HG02840 (cell line): Measurements from ENCODE around the gene LGALS8.

ENCODE experiments used
- ATAC-seq: cut with Tn5 transposase; IDR thresholded peaks from one replicate; pipeline ENCODE4 v1.9.1; 2021; ENCODE audit warnings: mild to moderate bottlenecking, moderate library complexity, moderate number of reproducible peaks; ENCODE audit not compliant: unreplicated experiment, low FRiP score

The LGALS8 gene

GRCh38 chr1:236508593-236509027 is 15.2 kb upstream of the LGALS8 start:
- ATAC-seq: no peak

GRCh38 chr1:236509203-236509602 is 14.6 kb upstream of the LGALS8 start:
- no peak for ATAC-seq

GRCh38 chr1:236509647-236510401 is 14.0 kb upstream of the LGALS8 start:
- ATAC-seq: no peak

DNA sequence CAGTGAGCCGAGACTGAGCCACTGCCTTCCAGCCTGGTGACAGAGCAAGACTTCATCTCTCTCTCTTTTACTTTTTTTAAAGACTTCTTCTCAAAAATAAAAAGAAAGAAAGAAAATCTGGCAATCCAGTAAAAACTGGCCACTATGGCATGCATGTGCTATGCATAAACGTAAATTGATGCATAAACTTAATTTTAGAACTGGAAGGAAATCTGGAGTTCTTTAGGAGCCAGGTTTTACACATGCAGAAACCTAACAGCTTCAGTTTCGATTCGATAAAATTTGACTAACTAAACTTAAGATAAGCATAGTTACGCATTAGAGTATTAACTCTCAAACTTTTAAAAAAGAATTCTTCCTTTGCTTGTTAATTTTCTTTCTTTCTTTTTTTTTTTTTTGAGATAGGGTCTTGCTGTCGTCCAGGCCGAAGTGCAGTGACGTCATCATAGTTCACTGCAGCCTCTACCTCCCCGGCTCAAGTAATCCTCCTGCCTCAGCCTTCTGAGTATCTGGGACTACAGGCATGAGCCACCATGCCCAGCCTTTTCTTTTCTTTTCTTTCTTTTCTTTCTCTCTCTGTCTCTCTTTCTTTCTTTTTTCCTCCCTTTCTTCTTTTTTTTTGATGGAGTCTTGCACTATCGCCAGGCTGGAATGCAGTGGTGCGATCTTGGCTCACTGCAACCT is 11.9 kb upstream of the LGALS8 start:
- ATAC-seq: no peak

GRCh38 chr1:236514703-236515442 is 8.9 kb upstream of the LGALS8 start:
- ATAC-seq: no peak

GRCh38 chr1:236515443-236515958 is 8.3 kb upstream of the LGALS8 start:
- ATAC-seq: no peak

DNA sequence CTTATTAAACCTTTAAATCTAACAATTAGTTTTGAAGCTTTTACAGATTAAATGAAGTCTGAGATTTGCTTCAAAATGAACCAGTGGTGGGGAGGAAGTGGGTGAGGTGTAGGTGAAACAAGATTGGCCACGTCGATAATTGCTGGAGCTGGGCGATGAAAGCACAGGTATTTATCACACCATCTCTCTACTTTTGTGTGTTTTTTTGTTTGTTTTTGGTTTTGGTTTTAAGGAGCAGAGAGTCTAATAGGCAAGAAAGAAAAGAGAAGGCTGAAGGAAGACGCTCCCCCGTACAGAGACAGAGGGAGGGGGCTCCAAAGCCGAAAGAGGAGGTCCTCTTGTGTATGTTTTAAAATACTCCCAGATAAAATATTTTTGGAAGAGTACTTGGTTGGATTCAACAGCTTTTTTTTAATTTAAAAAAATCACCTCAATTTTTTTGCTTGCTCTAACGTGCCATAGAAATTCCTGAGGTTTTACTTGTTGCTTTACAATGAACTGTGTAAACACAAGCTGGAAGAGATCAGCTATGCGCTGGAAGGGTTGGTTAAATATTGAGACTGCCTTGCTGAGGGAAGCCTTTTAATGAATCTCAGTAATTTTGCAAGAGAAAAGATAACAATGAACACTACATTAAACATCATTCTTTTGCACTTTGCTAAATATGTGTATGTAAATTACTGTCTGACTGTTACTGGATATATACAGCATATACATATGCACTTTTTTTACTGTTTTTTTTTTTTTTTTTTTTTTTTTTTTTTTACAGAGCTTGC is 6.7 kb upstream of the LGALS8 start:
- ATAC-seq: no peak

- ATAC-seq: no peak
Observed at GRCh38 chr1:236518322-236518721, 5.5 kb upstream of the LGALS8 start.

- ATAC-seq: no peak
Observed at GRCh38 chr1:236520445-236521005, 3.3 kb upstream of the LGALS8 start.

DNA sequence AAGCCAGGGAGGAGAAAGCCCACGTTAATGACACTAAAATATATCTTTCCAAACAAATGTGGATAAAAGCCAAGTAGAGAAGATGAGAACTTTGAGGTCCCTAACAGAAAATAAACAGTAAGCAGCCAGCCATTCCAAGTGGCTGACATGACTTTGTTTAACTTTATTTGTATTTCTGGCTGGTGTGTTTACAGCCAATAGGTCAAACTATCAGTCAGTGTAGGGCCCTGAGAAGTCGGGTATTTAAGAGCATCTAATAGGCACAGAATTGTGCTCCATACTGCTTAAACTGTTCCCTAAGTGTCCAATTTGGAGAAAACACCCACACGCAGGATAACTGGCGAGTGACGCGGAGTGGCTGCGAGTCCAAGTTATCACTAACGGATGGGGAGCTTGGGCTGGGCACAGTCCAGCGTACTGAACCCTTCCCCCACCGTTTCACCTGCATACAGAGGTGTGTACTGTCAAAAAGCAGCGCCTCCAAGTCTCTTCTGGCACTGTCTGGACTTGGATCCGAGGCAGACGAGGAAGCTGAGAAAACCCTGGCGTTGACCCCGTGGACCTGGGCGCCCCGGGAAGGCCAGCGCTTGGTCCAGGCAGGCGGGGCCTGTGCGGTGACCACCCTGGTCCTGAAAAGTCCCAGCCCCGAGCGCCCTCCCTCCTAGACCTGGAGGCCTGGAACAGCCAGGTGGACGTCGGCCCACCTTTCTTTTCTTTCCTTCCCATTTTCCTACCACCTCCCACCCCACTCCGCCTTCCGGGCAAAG is 662 bp upstream of the LGALS8 start:
- ATAC-seq: no peak

DNA sequence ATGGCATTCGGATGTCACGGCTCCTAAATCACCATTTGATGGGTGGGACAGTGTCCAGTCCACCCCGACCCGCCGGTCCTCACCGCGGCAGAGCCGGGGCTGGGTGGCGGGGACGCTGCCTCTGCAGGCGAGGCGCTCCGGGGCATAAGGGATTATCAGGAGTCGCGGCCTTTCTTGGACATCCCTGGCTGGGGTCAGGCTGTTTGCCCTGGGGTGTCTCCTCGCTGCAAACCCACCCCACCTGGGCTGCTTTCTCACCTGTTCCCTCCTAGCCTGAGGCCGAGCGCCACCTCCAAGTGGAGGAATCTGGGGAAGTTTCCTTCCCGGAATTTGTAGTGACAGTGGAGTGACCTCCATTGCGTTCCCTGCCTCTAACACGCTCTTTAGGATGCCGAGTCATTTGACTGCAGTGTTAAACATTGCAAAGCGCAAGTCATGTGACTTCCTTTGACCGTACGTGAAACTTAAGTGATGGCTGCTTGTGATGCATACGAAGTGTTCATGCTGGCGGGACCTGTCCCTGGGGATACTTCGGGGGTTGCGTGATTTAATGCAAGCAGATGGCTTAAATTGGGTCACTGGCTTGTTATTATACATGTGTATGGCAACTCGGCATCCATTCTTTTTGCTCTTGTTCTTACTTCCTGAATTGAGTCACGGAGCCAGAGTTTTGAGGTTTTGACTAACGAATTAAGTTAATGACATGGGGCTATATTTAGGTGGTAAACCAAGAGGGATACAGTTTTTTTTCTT is 536 bp downstream of the LGALS8 start:
- ATAC-seq: peak; percentile 85

DNA sequence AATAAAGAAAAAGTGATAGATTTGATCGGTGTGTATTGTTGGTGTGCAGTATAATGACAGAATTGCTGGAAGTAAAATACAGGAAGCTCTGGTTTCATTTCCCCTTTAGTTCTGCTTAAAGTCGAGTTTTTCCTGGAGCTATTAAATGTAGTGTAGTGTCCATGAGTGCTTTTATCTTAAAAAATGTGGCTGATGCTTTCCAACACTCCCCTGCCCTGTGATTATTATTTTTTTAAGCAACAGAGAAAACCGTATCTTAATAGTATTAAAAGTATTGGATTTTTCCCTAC is 1.1 kb downstream of the LGALS8 start:
- ATAC-seq: no peak

DNA sequence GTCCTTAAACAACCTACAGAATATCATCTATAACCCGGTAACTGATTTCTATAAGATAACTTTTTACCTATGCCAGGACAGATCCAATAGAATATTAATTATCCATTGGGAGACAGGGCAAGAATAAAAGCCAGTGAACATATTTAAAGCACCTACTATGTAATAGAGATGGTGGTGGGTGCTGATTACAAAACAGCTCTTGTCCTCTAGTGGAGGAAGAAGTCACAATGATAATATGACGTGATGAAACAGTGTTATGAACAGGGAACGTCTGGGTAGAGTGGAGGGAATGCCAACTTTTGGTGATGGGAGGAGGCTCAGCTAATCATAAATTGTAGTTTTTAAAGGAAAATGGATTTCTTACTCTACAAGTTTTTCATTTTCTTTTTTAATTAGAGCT is 2.3 kb downstream of the LGALS8 start:
- ATAC-seq: no peak

DNA sequence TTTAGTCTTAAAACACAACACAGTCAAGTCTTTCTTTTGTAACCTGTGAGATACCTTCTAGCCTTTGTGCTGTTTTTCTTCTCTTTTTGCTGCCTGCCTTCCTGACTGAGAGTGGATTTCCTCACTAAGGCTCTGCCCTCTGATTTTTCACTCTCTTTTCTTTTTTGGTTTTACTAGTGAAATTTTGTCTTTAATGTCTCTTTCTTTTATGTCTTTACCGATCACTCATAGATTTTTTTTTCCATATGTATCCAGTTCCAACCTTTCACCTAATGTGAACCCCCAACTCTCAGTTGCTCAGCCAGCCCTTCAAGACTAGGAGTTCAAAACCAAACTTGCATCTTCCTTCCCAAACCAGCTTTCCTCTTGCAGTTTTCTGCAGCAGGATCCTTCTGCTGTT is 6.5 kb downstream of the LGALS8 start:
- ATAC-seq: no peak

DNA sequence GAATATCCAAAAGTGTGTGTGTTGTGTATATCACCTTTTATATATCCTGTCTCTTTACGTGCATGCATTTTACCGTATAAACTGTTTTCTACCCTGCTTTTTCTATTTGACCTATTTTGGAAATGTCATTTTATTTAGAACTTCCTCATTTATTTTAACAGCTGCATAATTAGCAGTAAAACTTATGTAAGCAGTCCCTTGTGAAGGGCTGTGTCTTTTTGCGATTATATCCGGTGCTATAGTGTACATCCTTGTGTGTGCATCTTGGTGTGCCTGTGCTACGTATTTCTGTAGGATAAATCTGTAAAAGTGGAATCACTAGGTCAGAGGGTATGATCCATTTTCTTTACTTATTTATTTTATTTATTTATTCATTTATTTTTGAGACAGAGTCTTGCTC is 7.2 kb downstream of the LGALS8 start:
- ATAC-seq: no peak

DNA sequence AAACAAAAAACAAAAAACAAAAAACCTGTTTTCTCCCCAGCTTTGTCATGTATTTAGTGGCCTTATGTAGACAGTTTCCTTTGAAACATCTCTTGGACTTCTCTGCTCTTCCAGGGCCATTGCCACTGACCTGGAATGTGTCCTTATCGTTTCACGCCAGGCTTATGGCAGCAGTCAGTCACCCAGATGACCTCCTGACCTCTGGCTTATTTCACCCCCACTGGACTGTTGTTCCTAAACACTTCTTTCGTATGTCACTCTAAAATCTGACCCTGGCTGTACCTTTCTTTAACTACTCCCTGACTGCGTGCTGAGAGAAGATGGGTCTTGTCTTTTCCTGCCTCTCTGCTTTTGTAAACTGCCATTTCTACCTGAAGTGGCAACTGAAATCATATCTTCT is 9.1 kb downstream of the LGALS8 start:
- ATAC-seq: no peak

DNA sequence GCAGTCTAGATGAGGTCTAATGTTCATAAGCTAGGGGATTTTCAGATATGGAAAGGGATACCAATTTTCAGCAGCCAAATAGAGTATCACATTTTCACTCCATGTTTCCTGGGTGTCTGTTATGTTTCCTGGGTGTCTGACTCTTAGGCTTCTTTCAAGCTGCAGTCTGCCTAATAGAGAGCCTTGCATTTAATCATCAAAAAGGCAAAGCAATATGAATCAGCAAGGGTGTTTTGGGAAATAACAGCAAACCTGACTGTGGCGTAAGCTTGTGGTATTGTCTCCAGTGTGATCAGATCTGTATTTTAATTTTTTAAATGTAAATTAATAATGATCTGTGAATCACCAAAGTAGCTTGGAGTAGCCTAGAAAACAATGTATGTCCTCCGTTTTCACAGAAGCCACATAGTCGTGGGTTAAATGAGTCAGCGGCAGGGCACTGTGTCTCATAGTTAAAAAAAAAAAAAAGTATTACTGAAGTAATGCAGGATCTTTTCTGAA is 10.4 kb downstream of the LGALS8 start:
- ATAC-seq: no peak

GRCh38 chr1:236535190-236535589 is 11.4 kb downstream of the LGALS8 start:
- ATAC-seq: no peak

- ATAC-seq: no peak
Observed at GRCh38 chr1:236535662-236536161, 11.9 kb downstream of the LGALS8 start.
